ENCODE results near the gene PIGN.

Gene PIGN

GRCh38 chr18:62009521-62009920 is 177.3 kb downstream of the PIGN start:
- Histone ChIP-seq H3K4me2 (ENCODE audit: low read length) (no peak overlapping the region), H3K9me3 (ENCODE audit: insufficient read depth, low read length) (peaks cover 4% of the 10 kb centered on the region; the same call in 1 of the 2 replicates), H3K4me1 (ENCODE audit: low read length) (no peaks in the 10 kb centered on the region), H4K20me1 (ENCODE audit: insufficient read depth, low read length) (no peaks in the 10 kb centered on the region), H3K9ac (ENCODE audit: low read length) (no peak overlapping the region), H3K36me3 (replicated peaks; ENCODE audit: low read depth, low read length) (no peaks in the 10 kb centered on the region), H3K4me3 (ENCODE audit: low read length) (no peak overlapping the region), H3K79me2 (ENCODE audit: low read length) (no peaks in the 10 kb centered on the region), H2AFZ (ENCODE audit: low read depth, low read length) (no peak overlapping the region), H3K27ac (ENCODE audit: low read length) (no peak overlapping the region), H3K27me3 (ENCODE audit: low read depth, low read length) (peaks cover 52% of the 10 kb centered on the region)
- TF ChIP-seq, protein P1, sequence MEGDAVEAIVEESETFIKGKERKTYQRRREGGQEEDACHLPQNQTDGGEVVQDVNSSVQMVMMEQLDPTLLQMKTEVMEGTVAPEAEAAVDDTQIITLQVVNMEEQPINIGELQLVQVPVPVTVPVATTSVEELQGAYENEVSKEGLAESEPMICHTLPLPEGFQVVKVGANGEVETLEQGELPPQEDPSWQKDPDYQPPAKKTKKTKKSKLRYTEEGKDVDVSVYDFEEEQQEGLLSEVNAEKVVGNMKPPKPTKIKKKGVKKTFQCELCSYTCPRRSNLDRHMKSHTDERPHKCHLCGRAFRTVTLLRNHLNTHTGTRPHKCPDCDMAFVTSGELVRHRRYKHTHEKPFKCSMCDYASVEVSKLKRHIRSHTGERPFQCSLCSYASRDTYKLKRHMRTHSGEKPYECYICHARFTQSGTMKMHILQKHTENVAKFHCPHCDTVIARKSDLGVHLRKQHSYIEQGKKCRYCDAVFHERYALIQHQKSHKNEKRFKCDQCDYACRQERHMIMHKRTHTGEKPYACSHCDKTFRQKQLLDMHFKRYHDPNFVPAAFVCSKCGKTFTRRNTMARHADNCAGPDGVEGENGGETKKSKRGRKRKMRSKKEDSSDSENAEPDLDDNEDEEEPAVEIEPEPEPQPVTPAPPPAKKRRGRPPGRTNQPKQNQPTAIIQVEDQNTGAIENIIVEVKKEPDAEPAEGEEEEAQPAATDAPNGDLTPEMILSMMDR (IDR thresholded peaks at IDR 0.05; ENCODE audit: low read depth, low read length): no peak
- no peak for TF ChIP-seq EZH2phosphoT487 (IDR thresholded peaks at IDR 0.05; ENCODE audit: low read depth)

- Histone ChIP-seq H3K4me3 (ENCODE audit: low read length) (no peak overlapping the region), H2AFZ (ENCODE audit: low read depth, low read length) (no peak overlapping the region), H3K27ac (ENCODE audit: low read length) (no peak overlapping the region), H3K4me1 (ENCODE audit: low read length) (no peaks in the 10 kb centered on the region), H3K79me2 (ENCODE audit: low read length) (no peaks in the 10 kb centered on the region), H3K9ac (ENCODE audit: low read length) (no peak overlapping the region), H4K20me1 (ENCODE audit: insufficient read depth, low read length) (no peaks in the 10 kb centered on the region), H3K9me3 (ENCODE audit: insufficient read depth, low read length) (peaks cover 15% of the 10 kb centered on the region; the same call in 1 of the 2 replicates), H3K27me3 (ENCODE audit: low read depth, low read length) (peaks cover 48% of the 10 kb centered on the region), H3K36me3 (replicated peaks; ENCODE audit: low read depth, low read length) (no peaks in the 10 kb centered on the region), H3K4me2 (ENCODE audit: low read length) (no peak overlapping the region)
- TF ChIP-seq, protein P1 (IDR thresholded peaks at IDR 0.05; ENCODE audit: low read depth, low read length): no peak
- TF ChIP-seq EZH2phosphoT487 (IDR thresholded peaks at IDR 0.05; ENCODE audit: low read depth): no peak
These were observed 185.5 kb downstream of the PIGN start for GRCh38 chr18:62001396-62001795.

- Histone ChIP-seq H3K9ac (ENCODE audit: low read length) (no peak overlapping the region), H3K4me1 (ENCODE audit: low read length) (no peaks in the 10 kb centered on the region), H2AFZ (ENCODE audit: low read depth, low read length) (no peak overlapping the region), H3K79me2 (ENCODE audit: low read length) (no peaks in the 10 kb centered on the region), H3K27me3 (ENCODE audit: low read depth, low read length) (peaks cover 61% of the 10 kb centered on the region), H3K4me3 (ENCODE audit: low read length) (no peak overlapping the region), H3K4me2 (ENCODE audit: low read length) (no peak overlapping the region), H4K20me1 (ENCODE audit: insufficient read depth, low read length) (no peaks in the 10 kb centered on the region), H3K9me3 (ENCODE audit: insufficient read depth, low read length) (peaks cover 11% of the 10 kb centered on the region; the same call in 1 of the 2 replicates), H3K27ac (ENCODE audit: low read length) (no peak overlapping the region), H3K36me3 (replicated peaks; ENCODE audit: low read depth, low read length) (no peaks in the 10 kb centered on the region)
- TF ChIP-seq, protein P1 (IDR thresholded peaks at IDR 0.05; ENCODE audit: low read depth, low read length): no peak
- TF ChIP-seq EZH2phosphoT487 (IDR thresholded peaks at IDR 0.05; ENCODE audit: low read depth): no peak
These were observed 187.9 kb downstream of the PIGN start for GRCh38 chr18:61998957-61999356.

- Histone ChIP-seq H3K4me2 (ENCODE audit: low read length) (no peak overlapping the region), H2AFZ (ENCODE audit: low read depth, low read length) (no peak overlapping the region)
These were observed 188.5 kb downstream of the PIGN start for GRCh38 chr18:61998335-61998734.

More at GRCh38 chr18:61998335-61998734, 188.5 kb downstream of the PIGN start:
- Histone ChIP-seq H3K4me1 (ENCODE audit: low read length) (no peaks in the 10 kb centered on the region), H3K36me3 (replicated peaks; ENCODE audit: low read depth, low read length) (no peaks in the 10 kb centered on the region), H3K4me3 (ENCODE audit: low read length) (no peak overlapping the region), H4K20me1 (ENCODE audit: insufficient read depth, low read length) (no peaks in the 10 kb centered on the region), H3K79me2 (ENCODE audit: low read length) (no peaks in the 10 kb centered on the region), H3K9me3 (ENCODE audit: insufficient read depth, low read length) (peaks cover 11% of the 10 kb centered on the region; the same call in 1 of the 2 replicates), H3K9ac (ENCODE audit: low read length) (no peak overlapping the region), H3K27me3 (ENCODE audit: low read depth, low read length) (peaks cover 60% of the 10 kb centered on the region), H3K27ac (ENCODE audit: low read length) (no peak overlapping the region)
- TF ChIP-seq EZH2phosphoT487 (IDR thresholded peaks at IDR 0.05; ENCODE audit: low read depth): no peak
- TF ChIP-seq, protein P1 (IDR thresholded peaks at IDR 0.05; ENCODE audit: low read depth, low read length): no peak
